IMR-90 (cell line): Measurements from ENCODE around the gene SLC13A1. TPM values are rescaled to one million over a fixed set of nuclear protein-coding genes. Genes with fewer than 3 reads are reported as not detected.

Source experiments
- ATAC-seq: fragments of 200-7000 bp; cut with Tn5 transposase; 2 replicates; pipeline ENCODE4 v1.9.1; 2020; ENCODE audit warnings: low read depth, mild to moderate bottlenecking, moderate library complexity
- BruUV-seq: library from RNA; stranded (reverse); fragments of 400-500 nt; replicated peaks from 2 replicates; lab custom pipeline; 2021; lab: Mats Ljungman, UMichigan
- CTCF ChIA-PET: fragments of 300-600 bp; formaldehyde crosslinking; extraction: SDS; loops from one replicate; lab custom pipeline; 2021; ENCODE audit warnings: antibody characterized with exemption; lab: Yijun Ruan, JAX
- POLR2A ChIA-PET: fragments of 300-600 bp; sonication (Branson Sonifier 250); formaldehyde crosslinking; loops from one replicate; lab custom pipeline; 2022; ENCODE audit warnings: antibody characterized with exemption; ENCODE audit not compliant: unreplicated experiment; lab: Charles Lee
- DNase-seq: peaks from one replicate; pipeline ENCODE4 v3.0.0; 2013
- H2AFZ ChIP-seq: replicated peaks from 2 replicates; pipeline ENCODE3; 2013; ENCODE audit warnings: low read length, mild to moderate bottlenecking; ENCODE audit not compliant: poor library complexity
- H2AK5ac ChIP-seq: 2 replicates; pipeline ENCODE4 v1.6.1; 2013; ENCODE audit warnings: low read depth, low read length, inconsistent platforms
- H2AK9ac ChIP-seq: replicated peaks from 2 replicates; pipeline ENCODE3; 2013; ENCODE audit warnings: mild to moderate bottlenecking, low read depth, low read length, moderate library complexity; ENCODE audit not compliant: poor library complexity
- H2BK120ac ChIP-seq: 2 replicates; pipeline ENCODE4 v1.6.1; 2013; ENCODE audit warnings: low read depth, low read length, inconsistent platforms
- H2BK15ac ChIP-seq: 3 replicates; pipeline ENCODE4 v1.6.1; 2013; ENCODE audit warnings: low read depth, low read length, inconsistent platforms
- H2BK20ac ChIP-seq: 2 replicates; pipeline ENCODE4 v1.6.1; 2013; ENCODE audit warnings: low read depth, mild to moderate bottlenecking, inconsistent platforms, low read length, moderate library complexity
- H2BK5ac ChIP-seq: 2 replicates; pipeline ENCODE4 v1.6.1; 2013; ENCODE audit warnings: mild to moderate bottlenecking, low read depth, low read length, inconsistent platforms; ENCODE audit not compliant: poor library complexity, severe bottlenecking
- H3K14ac ChIP-seq: replicated peaks from 2 replicates; pipeline ENCODE4 v1.6.1; 2013; ENCODE audit warnings: low read depth, low read length, inconsistent platforms
- H3K18ac ChIP-seq: 2 replicates; pipeline ENCODE4 v1.6.1; 2013; ENCODE audit warnings: low read depth, low read length, control low read depth
- H3K23ac ChIP-seq: 2 replicates; pipeline ENCODE4 v1.6.1; 2013; ENCODE audit warnings: low read depth, low read length, inconsistent platforms
- H3K27ac ChIP-seq: 2 replicates; pipeline ENCODE4 v1.5.1; 2013; ENCODE audit warnings: mild to moderate bottlenecking, control low read depth, low read length; ENCODE audit not compliant: insufficient read depth
- H3K27me3 ChIP-seq: 2 replicates; pipeline ENCODE4 v1.6.1; 2013; ENCODE audit warnings: low read length; ENCODE audit not compliant: control insufficient read depth, insufficient read depth
- H3K36me3 ChIP-seq: 2 replicates; pipeline ENCODE4 v1.6.1; 2013; ENCODE audit warnings: low read length, mixed read lengths; ENCODE audit not compliant: control insufficient read depth, insufficient read depth
- H3K4ac ChIP-seq: 2 replicates; pipeline ENCODE4 v1.6.1; 2013; ENCODE audit warnings: low read depth, low read length, inconsistent platforms
- H3K4me1 ChIP-seq: 2 replicates; pipeline ENCODE4 v1.6.1; 2013; ENCODE audit warnings: low read length, mixed read lengths; ENCODE audit not compliant: control insufficient read depth, insufficient read depth
- H3K4me2 ChIP-seq: 2 replicates; pipeline ENCODE4 v1.6.1; 2013; ENCODE audit warnings: low read depth, mild to moderate bottlenecking, control low read depth, low read length, moderate library complexity
- H3K4me3 ChIP-seq: 2 replicates; pipeline ENCODE4 v1.5.1; 2013; ENCODE audit warnings: low read depth, mild to moderate bottlenecking, control low read depth, low read length, moderate library complexity; ENCODE audit not compliant: insufficient read depth
- H3K56ac ChIP-seq: 2 replicates; pipeline ENCODE4 v1.6.1; 2013; ENCODE audit warnings: low read length, inconsistent platforms; ENCODE audit not compliant: insufficient read depth; ENCODE audit errors: extremely low read depth
- H3K79me1 ChIP-seq, 2 experiments: 2 replicates each; pipeline ENCODE4 v1.6.1; 2013; ENCODE audit warnings: low read length in 2 of 2, inconsistent platforms in 1 of 2, low read depth in 1 of 2
- H3K9ac ChIP-seq: 2 replicates; pipeline ENCODE4 v1.6.1; 2013; ENCODE audit warnings: low read depth, low read length, control low read depth
- H3K9me1 ChIP-seq: 2 replicates; pipeline ENCODE4 v1.6.1; 2013; ENCODE audit warnings: low read length, inconsistent platforms; ENCODE audit not compliant: insufficient read depth
- H3K9me3 ChIP-seq: 2 replicates; pipeline ENCODE4 v1.6.1; 2013; ENCODE audit warnings: low read length; ENCODE audit not compliant: control insufficient read depth, insufficient read depth
- H4K20me1 ChIP-seq: 2 replicates; pipeline ENCODE4 v1.6.1; 2013; ENCODE audit warnings: low read length, inconsistent platforms; ENCODE audit not compliant: insufficient read depth
- H4K5ac ChIP-seq: 2 replicates; pipeline ENCODE4 v1.6.1; 2013; ENCODE audit warnings: mild to moderate bottlenecking, low read depth, low read length, control low read depth
- H4K8ac ChIP-seq, 2 experiments: 2 replicates each; pipeline ENCODE4 v1.6.1; 2013; ENCODE audit warnings: low read depth in 2 of 2, low read length in 2 of 2, control low read depth in 1 of 2, inconsistent platforms in 1 of 2
- H4K91ac ChIP-seq: 2 replicates; pipeline ENCODE4 v1.6.1; 2013; ENCODE audit warnings: low read depth, low read length, inconsistent platforms; ENCODE audit not compliant: insufficient read depth
- BHLHE40 ChIP-seq: fragments of 150-350 bp; IDR thresholded peaks from 2 replicates; pipeline ENCODE4 v1.6.1; 2016; ENCODE audit warnings: mild to moderate bottlenecking, low read depth, low read length
- CEBPB ChIP-seq: IDR thresholded peaks from 2 replicates; pipeline ENCODE4 v1.6.1; 2012; ENCODE audit warnings: low read depth, low read length, improper control_type of control experiment
- CHD1 ChIP-seq: IDR thresholded peaks from 2 replicates; pipeline ENCODE4 v1.6.1; 2012; ENCODE audit warnings: low read depth, low read length, improper control_type of control experiment
- FOS ChIP-seq: fragments of 150-350 bp; IDR thresholded peaks from 2 replicates; pipeline ENCODE4 v1.6.1; 2016; ENCODE audit warnings: low read depth, low read length
- MAFK ChIP-seq: IDR thresholded peaks from 2 replicates; pipeline ENCODE4 v1.6.1; 2012; ENCODE audit warnings: low read depth, low read length, improper control_type of control experiment
- MXI1 ChIP-seq: IDR thresholded peaks from 2 replicates; pipeline ENCODE4 v1.6.1; 2012; ENCODE audit warnings: low read depth, mild to moderate bottlenecking, low read length, moderate library complexity, borderline replicate concordance
- NFE2L2 ChIP-seq: fragments of 150-350 bp; IDR thresholded peaks from 2 replicates; pipeline ENCODE4 v1.6.1; 2016; ENCODE audit warnings: low read depth, mild to moderate bottlenecking, low read length
- RAD21 ChIP-seq: IDR thresholded peaks from 2 replicates; pipeline ENCODE4 v1.6.1; 2012; ENCODE audit warnings: low read length, improper control_type of control experiment
- RCOR1 ChIP-seq: IDR thresholded peaks from 2 replicates; pipeline ENCODE4 v1.6.1; 2012; ENCODE audit warnings: mild to moderate bottlenecking, low read length, improper control_type of control experiment; ENCODE audit not compliant: insufficient replicate concordance
- RFX5 ChIP-seq: IDR thresholded peaks from 2 replicates; pipeline ENCODE4 v1.8.0; 2012; ENCODE audit warnings: low read depth, mild to moderate bottlenecking, low read length, moderate library complexity
- SMC3 ChIP-seq: fragments of 150-350 bp; IDR thresholded peaks from 2 replicates; pipeline ENCODE4 v1.6.1; 2016; ENCODE audit warnings: low read depth, mild to moderate bottlenecking, antibody characterized with exemption, low read length, moderate library complexity
- WGBS, 2 experiments: methylation state at CpG; one replicate each; pipeline versions ENCODE4 v1.1.5 to v1.1.7; 2013; ENCODE audit warnings: missing lambda C conversion rate in 2 of 2; ENCODE audit not compliant: insufficient read length in 1 of 2; ENCODE audit errors: extremely low coverage in 2 of 2; 5-methylcytosine and 5-hydroxymethylcytosine counted together
- dilution Hi-C: fragments of 300-500 bp; cut with HindIII; formaldehyde crosslinking; loops from one replicate; pipeline ENCODE4 v1.14.3; 2018; ENCODE audit warnings: low sequenced_read_pairs; ENCODE audit not compliant: unreplicated experiment
- in situ Hi-C: fragments of 300-500 bp; cut with MboI; formaldehyde crosslinking; loops from 3 replicates; pipeline ENCODE4 v1.14.3; 2019; ENCODE audit warnings: low sequenced_read_pairs, inconsistent platforms, mixed read lengths
- intact Hi-C: fragments of 100-400 bp; cut with micrococcal nuclease; formaldehyde crosslinking; loops from 2 replicates; pipeline ENCODE4 v1.10.0; 2022
- polyA plus RNA-seq, 3 experiments: library from polyadenylated mRNA; depleted of rRNA; stranded (reverse); fragments of >200 nt; gene quantifications; 2 replicates each; pipeline ENCODE4 v1.2.3, GENCODE V29; 2012; ENCODE audit warnings: low replicate concordance in 1 of 3
- total RNA-seq: library from RNA; depleted of rRNA; stranded (reverse); fragments of >200 nt; gene quantifications from 2 replicates; pipeline ENCODE4 v1.2.3, GENCODE V29; 2012
- TF ChIP-seq, protein P1 (sequence below): fragments of 150-350 bp; IDR thresholded peaks from 2 replicates; pipeline ENCODE4 v1.6.1; 2016; ENCODE audit warnings: low read depth, mild to moderate bottlenecking, low read length, moderate library complexity, borderline replicate concordance
- TF ChIP-seq, protein P2 (sequence below): conservative IDR thresholded peaks from 2 replicates; pipeline ENCODE4 v1.5.1; 2012; ENCODE audit warnings: mild to moderate bottlenecking, low read depth, low read length, improper control_type of control experiment
- TF ChIP-seq, protein P3 (sequence below): fragments of 150-350 bp; IDR thresholded peaks from 2 replicates; pipeline ENCODE4 v1.6.1; 2017; ENCODE audit warnings: mild to moderate bottlenecking, antibody characterized with exemption, low read length, low read depth

SLC13A1 gene
- total and polyA plus RNA-seq, 2 of the 4 experiments (the other 2 are of a cell fraction): not detected

DNA sequence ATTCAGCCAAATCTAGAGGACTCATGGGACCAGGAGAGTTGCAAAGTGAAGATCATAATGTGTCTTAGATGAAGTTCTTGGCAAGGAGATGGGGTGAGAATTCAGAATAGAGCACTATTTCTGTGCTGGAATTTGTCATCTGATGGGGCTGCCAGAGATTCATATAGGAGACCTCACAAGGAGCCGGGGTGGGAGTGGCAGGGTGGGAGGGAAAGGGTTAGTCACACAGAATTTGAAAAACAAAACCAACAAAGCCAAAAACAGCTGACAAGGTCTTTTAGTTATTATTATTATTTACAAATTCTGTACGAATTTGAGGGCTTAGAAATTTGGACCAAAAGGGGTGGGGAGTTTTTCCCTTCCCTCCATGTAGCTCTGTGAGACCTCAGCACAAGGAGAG lies 1.7 kb downstream of the SLC13A1 start:
- WGBS, 2 experiments: no CpG with 5 or more reads among the region's 2 CpGs
- Histone ChIP-seq H3K9ac (no peak overlapping the region), H3K27me3 (no peaks in the 10 kb centered on the region), H4K20me1 (no peaks in the 10 kb centered on the region), H3K9me3 (peaks cover 4% of the 10 kb centered on the region), H3K14ac (no peak overlapping the region), H4K8ac (no peak overlapping the region), H2AFZ (no peak overlapping the region), H3K56ac (no peak overlapping the region), H2BK20ac (no peak overlapping the region), H3K18ac (no peak overlapping the region), H2AK9ac (no peak overlapping the region), H3K36me3 (no peaks in the 10 kb centered on the region), H2BK120ac (no peak overlapping the region), H3K9me1 (no peaks in the 10 kb centered on the region), H4K5ac (no peak overlapping the region), H3K4ac (no peak overlapping the region), H2BK5ac (no peak overlapping the region), H3K4me2 (no peak overlapping the region), H3K4me3 (no peak overlapping the region), H2BK15ac (no peak overlapping the region), H3K79me1 (no peaks in the 10 kb centered on the region), H2AK5ac (no peak overlapping the region), H3K27ac (no peak overlapping the region), H3K4me1 (no peaks in the 10 kb centered on the region), H3K23ac (no peak overlapping the region), H4K91ac (no peak overlapping the region)
- intact Hi-C loops: no loop called here
- dilution Hi-C loops: no loop called here
- ChIA-PET CTCF (no interaction called here), POLR2A (no interaction called here)
- ATAC-seq (no peak), DNase-seq (no peak)
- TF ChIP-seq MAFK (no peak), CHD1 (no peak), CEBPB (no peak), MXI1 (no peak), RFX5 (no peak), RCOR1 (no peak), FOS (no peak), BHLHE40 (no peak), NFE2L2 (no peak), SMC3 (no peak), RAD21 (no peak)
- TF ChIP-seq, protein P1, sequence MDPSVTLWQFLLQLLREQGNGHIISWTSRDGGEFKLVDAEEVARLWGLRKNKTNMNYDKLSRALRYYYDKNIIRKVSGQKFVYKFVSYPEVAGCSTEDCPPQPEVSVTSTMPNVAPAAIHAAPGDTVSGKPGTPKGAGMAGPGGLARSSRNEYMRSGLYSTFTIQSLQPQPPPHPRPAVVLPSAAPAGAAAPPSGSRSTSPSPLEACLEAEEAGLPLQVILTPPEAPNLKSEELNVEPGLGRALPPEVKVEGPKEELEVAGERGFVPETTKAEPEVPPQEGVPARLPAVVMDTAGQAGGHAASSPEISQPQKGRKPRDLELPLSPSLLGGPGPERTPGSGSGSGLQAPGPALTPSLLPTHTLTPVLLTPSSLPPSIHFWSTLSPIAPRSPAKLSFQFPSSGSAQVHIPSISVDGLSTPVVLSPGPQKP: no peak
- TF ChIP-seq, protein P2, sequence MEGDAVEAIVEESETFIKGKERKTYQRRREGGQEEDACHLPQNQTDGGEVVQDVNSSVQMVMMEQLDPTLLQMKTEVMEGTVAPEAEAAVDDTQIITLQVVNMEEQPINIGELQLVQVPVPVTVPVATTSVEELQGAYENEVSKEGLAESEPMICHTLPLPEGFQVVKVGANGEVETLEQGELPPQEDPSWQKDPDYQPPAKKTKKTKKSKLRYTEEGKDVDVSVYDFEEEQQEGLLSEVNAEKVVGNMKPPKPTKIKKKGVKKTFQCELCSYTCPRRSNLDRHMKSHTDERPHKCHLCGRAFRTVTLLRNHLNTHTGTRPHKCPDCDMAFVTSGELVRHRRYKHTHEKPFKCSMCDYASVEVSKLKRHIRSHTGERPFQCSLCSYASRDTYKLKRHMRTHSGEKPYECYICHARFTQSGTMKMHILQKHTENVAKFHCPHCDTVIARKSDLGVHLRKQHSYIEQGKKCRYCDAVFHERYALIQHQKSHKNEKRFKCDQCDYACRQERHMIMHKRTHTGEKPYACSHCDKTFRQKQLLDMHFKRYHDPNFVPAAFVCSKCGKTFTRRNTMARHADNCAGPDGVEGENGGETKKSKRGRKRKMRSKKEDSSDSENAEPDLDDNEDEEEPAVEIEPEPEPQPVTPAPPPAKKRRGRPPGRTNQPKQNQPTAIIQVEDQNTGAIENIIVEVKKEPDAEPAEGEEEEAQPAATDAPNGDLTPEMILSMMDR: no peak
- TF ChIP-seq, protein P3, sequence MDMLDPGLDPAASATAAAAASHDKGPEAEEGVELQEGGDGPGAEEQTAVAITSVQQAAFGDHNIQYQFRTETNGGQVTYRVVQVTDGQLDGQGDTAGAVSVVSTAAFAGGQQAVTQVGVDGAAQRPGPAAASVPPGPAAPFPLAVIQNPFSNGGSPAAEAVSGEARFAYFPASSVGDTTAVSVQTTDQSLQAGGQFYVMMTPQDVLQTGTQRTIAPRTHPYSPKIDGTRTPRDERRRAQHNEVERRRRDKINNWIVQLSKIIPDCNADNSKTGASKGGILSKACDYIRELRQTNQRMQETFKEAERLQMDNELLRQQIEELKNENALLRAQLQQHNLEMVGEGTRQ: no peak
- in situ Hi-C loops: no loop called here
- BruUV-seq: no TSS peak
